NCI-H2107 (cell line): Measurements from ENCODE around the gene REEP1.
"Not testable (repeated sequence)": the region's sequence is repeated elsewhere in the genome, so short reads cannot be mapped to it uniquely, and the experiment has no call there.

ENCODE experiments used
- DNase-seq: peaks from one replicate; lab custom pipeline; 2025; lab: John Stamatoyannopoulos, UW

The REEP1 gene

DNA sequence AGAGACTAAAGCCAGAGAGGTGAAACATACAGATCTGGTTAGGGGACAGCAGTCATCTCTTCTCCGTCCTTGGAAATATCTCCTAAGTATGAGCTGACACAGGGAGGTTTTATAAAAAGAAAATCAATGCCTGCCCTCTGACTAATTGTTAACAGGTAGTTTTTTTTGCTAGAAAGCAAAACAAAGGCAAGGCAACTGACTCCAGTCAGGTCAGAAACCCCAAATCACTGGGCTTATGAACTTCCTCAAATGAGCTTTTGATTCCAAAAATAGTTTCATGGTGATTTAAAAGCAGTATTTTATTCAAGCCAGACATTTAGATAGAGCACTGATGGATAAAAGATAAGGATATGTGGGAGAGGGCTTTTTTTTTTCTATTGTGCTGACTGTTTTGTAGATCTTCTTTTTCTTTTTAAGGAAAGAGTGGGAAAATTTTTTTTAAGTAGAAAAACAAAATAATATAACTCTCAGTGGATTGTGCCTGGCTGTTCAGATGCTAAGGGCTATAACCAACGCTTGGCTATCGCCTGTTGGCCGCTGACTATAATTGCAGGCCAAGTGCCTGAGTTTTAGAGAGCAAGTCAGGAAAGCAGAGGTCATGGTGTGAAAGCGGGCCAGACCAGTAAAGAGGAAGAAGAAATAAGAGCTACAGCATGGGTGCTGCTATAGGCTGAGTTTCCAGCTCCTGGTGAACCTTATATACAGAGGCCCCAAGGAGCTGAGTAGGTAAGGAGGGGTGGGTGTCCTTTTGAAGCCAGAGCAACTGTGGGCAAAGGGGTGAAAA lies 93.3 kb downstream of the REEP1 start:
- DNase-seq = no peak

DNA sequence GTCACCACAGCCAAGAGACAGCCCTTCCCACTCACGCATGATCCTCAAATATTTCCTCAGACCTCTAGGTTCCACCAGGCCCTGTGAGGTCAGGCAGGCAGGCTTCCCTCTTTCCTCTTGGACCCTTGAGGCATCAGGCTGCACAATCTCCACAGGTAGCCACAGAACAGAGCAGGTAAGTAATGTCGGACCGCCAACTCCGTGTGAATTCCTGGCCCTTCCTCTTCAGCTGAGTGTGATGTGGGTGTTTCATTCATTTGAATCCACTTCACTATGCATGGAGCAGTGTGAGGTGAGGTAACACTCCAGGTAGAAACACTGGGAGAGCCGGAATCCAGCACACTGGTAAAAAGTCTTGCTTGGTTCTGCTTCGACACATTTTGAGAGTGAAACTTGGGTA lies 94.2 kb downstream of the REEP1 start:
- DNase-seq = no peak

DNA sequence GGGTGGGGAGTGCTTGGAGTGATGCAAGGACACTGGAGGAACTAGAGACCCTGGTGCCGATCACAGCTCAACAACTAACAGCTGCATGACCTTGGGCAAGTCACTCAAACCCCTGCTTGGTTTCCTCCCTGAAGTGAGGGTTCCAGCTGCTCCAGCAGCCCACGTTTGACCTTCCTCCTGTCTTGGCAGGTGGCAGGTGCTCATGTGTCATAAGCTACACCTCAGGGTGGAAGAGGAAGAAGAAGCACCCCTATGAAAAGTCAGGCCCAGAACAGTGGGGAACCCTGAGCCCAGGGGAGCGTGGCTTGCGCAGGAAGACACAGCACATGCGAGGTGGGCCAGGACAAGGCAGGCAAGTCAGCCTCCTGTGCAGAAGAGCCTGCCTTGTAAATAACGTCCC lies 95.8 kb downstream of the REEP1 start:
- DNase-seq = no peak

DNA sequence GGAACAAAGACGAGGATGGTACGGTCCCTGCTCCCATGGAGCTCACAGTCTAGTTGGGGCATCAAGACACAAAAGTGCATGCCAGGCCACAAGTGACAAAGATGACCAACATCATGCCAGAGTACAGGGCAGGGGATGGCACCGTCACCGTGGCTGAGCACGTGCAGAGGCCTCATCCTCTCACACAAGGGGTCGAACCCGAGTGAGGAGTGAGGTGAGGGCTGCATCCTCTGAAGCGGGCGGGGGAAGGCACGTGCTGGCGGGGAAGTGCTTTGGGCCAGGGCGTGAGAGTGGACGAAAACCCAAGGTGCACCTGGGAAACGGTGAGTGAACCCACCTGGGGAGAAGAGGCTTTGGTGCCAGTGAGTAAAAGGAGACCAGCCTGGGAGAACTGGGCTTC lies 97.2 kb downstream of the REEP1 start:
- DNase-seq = no peak

DNA sequence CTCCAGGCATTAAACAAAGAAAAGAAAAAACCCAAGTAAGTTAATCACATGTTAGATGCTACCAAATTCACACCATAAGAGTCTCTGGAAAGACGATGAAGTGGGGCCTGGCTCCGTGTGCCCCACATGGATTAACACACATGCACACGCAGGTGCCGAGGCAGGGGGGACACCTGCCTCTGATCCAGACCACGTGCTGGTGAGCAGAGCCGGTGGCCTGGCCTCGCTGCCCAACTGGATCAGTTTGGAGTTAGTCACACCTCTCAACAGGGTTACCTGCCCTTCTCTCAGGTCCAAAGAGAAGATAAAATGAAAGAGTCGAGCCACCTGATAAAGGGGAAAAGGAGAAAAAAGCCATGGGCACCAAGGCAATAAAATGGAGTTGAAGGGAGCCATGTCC lies 97.7 kb downstream of the REEP1 start:
- DNase-seq = no peak

DNA sequence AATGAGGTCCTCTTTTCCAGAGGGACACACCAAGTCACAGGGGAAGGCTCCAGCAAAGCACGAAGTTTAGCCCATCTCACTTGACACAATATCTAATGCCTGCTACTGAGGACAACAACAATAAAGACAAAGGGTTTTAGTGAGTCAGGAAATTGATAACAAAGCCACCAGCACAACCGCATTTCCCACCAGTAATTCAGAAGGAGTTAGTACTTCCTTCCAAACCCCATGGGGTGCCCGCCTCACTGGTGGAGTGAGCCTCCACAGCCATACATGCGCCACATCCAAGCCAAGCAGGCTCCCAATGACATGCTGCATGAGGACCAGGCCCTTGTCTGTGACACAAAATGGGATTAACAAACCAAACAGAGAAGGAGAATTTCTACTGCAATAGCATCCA lies 98.1 kb downstream of the REEP1 start:
- DNase-seq = no peak

DNA sequence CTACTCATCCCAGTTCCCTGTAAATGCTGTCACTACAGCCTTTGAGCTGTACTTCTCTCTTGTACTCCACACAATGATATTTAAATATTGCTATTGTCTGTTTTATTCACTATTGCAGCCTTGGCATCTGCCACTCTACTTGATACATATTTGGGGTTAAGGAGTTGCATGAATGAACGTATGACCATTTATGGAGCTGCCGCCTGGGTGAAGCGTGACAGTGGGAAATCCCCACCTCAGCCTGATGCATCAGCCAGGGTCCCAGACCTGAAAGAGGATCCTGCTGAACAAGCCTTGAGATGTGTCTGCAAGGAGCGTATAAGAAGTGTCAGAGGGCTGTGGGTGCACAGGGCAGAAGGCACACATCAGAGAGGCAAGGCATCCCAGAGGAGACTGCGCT lies 99.1 kb downstream of the REEP1 start:
- DNase-seq = no peak

DNA sequence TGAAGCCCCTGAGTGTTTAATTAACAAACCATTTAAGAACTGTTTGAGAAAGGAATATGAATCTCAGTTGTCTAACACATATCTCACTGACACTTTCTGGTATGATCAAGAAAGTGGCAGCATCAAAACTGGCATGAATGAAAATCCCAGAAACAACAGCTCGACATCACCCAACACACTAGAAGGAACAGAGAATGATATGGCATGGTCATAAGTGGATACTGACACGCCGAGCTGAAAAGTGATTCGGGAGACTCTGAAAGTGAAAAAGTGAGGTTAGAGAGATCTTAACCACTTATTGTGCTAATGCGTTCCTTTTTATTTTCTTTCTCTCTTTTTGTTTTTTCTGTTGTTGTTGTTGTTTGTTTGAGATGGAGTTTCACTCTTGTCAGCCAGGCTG lies 100.3 kb downstream of the REEP1 start:
- DNase-seq = no peak

DNA sequence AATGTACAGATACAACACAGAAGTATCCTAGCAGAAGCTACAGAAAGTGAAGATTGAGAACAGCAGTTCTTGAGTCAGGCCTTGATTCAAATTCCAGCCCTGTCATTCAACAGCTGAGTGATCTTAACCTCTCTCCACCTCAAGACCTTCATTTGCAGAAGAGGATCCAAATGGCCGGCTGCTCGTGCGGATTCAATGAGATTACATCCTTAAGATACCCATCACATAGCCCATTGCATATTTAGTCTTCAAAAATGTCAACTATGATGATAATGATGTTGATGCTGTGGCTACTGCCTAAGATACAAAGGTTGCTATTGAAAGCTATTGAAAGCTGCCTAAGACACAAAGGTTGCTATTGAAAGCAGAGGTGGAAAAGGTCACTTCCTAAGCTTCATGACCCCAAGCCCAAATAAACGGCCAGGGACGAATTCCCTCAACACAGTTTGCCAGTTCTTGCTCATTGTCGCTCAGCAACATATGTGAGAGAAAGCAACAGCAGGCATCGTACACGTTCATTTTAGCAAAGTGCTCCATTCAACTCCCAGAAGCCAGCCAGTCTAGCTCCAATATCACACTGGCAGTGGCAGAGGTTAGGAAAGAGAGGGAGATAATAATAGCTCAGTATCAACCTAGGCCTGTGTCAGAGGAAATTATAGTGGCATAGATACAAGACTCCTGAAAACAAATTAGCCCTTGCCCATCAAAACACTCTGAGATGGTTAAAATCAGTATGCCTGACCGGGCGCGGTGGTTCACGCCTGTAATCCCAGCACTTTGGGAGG lies 102.0 kb downstream of the REEP1 start:
- no peak for DNase-seq

DNA sequence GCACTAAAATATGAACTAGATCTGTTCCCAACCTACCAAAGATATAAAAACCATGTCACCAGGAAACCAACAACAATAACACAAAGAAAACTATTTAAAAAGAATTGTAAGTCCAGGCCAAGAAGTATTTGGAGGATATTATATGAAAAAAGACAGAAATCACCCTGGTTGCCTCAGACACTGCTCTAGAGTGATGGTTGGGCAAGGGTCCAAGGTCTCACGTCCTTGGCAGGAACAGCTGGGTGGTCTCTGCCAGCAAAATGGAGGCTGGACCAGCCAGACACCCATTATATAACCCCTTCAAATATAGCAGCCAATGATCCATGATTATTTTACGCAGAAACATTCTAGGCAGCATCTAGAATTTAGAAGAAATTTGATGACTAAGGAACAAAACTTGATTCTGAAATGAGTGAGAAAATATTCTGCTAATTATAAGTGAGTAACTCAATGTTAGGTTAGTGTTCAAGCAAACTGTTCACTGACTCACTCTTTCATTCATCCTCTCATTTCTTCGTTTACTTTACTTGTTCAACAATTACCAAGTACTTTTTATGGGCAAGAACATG lies 102.8 kb downstream of the REEP1 start:
- no peak for DNase-seq

DNA sequence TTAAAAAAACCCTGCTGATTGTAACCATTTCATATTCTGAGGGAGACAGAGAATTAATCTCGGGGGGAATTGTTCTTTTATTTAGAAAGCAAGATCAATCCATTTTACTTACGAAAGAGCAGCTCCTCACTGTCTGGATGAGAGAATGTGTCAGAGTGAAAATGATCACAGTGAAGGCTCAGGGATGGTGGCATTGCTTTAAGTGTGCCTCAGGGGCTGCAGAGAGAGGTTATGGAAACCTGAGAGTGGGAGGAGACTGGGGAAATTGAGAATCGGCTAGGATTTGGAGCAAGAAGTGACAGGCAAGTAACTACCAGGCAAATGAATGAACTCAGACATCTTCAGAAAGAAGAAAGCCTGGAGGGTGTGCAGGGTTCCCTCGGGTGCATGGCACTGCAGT lies 104.0 kb downstream of the REEP1 start:
- DNase-seq = no peak

DNA sequence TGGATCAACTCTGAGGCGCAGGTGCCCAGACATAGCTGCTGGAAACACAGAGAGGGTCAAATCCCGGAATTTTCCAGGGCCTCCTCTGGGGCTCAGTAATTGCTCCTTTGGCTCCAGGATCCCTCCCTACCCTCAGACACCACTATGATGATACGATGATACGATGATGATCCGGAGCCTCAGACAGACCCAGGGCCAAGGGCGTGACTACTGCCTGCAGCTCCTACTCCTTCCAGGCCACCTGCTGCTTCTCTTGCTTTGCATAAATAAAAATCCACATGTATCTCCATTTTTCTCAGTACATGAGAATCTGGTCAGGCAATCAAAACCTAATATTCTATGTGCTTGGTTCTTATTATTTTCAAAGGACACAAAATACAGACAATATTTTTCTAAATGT lies 104.5 kb downstream of the REEP1 start:
- DNase-seq = no peak

DNA sequence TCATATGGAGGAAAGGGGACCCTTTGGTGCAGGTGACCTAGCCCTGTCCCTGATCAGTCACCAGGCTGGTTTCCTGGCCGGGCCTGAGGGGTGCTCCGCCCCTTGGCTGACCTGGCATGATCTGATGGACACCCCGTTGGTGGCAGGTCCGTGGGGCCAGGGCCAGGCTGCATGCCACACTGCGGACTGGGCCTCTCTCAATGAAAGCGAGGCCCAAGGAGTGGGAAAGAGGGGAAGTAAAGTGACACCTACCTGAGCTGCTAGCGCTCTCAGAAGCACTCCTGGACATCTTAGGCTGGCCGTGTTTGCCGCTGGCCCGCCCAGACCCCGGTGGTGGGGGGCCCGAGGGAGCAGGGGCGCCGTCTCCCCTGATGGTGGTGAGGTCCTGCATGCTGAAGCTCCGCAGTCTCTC lies 105.0 kb downstream of the REEP1 start:
- no peak for DNase-seq

DNA sequence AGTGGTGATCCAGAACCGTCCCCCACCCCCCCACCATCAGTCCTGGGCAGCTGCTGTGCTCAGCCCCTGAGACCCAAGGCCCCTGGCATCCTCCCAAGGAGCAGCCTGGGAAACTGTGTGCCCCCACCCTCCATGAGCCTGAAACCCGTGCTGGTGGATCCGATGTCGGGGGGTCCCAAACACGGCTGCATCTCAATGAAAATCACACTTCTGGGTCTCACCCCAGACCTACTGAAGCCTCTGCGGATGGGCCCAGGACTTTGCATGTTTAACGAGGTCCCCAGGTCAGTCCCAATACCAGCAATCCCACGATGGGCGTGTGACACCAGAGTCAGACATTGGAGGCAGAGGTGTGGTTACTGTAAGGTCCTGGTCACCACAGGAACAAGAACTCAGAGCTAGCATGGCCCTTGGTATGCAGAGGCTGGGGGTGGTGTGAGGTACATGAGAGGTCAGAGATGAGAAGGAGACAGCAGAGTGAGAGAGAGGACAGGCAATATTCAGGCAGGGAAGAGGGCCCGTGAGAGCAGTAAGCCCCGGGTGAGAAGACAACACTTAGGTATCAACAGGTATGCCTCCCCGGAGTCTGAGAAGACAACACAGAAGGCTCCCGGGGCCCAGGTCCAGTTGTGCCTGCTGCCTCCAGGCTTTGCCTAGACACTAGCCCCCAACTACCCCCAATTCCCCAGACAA lies 105.6 kb downstream of the REEP1 start:
- no peak for DNase-seq

DNA sequence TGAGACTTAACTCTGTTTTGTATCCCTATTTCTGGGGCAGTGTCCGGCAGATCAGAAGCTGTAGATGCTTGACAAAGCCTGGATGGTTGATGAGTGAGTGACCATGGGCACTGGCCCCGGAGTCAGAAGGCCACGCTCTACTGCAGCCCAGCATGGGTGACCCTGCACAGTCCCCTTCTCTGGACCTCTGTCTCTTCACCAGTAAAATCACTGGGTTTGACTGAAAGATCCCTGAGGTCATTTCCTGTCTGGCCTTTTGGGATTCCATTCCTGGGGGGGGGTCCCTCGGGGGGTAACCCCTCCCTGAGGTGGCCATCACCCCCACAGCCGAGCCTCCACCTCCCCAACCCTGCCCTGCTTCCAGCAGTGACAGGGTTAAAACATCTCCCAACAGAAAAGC lies 106.5 kb downstream of the REEP1 start:
- no peak for DNase-seq

DNA sequence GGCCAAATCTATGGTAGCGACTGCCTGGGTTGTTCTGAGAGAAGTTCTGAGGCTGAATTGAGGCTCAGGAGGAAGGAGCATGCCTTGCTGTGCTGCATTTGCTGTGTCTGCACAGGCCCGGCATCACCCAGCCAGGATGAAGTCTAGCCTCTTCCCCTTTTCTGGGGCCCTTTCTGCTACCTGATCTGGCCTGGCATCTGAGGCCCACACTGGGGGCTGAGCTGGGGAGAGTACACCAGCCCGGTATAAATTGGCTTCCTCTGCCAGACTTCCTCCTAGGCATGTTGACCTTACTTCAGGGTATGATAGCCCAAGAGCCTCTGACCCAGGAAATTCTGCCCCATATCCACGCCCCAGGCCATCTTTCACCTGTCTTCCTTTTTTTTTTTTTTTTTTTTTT lies 108.2 kb downstream of the REEP1 start:
- DNase-seq = no peak

DNA sequence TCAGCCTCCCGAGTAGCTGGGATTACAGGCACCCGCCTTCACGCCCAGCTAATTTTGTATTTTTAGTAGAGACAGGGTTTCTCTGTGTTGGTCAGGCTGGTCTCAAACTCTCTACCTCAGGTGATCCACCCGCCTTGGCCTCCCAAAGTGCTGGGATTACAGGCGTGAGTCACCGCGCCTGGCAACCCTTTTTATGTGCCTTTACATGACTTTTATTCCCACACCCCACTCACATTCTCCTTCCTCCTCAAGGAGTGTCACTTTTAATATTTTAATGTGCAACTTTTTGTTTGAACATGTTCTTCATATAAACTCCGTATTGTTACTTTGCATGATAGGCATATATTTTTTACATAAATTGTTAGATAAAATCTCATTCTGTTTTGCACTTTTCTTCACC lies 108.9 kb downstream of the REEP1 start:
- not testable (repeated sequence) for DNase-seq

DNA sequence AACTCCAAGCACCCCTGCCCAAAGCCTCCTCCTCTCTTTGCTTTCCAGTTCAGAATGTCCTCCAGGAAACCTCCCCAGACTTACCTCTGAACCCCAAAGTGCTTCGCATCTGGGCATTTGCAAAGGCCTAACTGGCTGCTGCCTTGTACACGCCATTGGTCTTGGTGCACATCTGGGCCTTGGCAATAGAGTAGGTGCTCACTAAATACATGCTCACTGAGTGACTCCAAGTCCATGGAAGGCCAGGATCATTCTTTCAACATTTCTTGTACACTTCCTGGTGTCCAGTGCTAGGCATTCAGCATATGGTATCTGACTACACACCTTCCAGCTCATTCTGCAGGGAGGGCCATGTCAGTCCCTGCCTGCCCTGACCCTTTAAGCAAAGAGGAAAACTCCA lies 109.7 kb downstream of the REEP1 start:
- no peak for DNase-seq

DNA sequence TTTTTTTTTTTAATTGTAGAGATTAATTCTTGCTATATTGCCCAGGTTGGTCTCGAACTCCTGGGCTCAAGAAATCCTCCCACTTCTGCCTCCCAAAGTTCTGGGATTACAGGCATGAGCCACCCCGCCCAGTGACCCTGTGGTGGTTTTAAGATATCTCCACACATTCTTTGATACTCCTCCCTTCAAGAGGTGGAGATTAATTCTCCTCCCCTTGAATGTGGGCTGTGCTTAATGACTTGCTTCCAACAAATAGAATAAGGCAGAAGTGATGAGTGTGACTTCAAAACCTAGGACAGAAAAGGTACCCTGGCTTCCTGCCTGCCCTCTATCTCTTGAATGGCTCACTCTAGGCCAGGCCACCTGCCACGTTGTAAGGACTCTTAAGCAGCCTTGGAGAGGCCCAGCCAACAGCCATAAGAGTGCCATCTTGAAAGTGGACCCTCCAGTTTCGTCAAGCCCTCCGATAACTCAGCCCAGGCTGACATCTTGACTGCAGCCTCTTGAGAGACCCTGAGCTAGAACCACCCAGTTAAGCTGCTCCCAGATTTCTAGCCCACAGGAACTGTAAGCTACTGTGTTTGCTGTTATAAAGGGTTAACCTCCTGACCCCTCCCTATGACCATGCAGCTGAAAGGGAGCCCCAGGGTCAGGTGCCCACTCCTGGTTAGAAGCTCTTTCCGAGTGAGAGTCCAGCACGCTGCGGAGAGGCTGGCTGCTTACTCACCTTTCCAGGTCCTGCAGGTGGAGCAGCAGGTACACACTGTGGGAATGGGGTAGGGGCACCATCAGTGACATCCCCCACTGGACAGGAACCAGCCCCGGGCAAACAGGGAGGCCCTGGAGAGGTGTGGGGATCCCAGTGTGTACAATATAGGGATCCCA lies 110.5 kb downstream of the REEP1 start:
- DNase-seq = no peak

DNA sequence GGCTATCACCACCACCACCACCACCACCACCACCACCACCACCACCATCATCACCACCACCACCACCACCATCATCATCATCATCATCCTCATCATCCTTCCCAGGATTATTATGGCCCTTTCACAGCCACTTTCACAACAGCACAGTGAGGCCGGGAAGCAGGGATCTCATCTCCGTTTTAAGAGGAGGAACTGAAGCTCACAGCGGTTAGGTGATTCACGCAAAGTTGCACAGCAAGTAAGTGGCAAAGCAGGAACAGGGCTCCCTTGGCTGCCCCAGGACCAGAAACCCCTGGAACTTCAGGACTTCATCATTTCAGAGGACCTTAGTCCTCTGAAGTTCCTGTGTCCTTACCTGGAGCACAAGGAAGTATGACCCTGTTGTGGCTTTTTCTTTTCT lies 111.4 kb downstream of the REEP1 start:
- no peak for DNase-seq

DNA sequence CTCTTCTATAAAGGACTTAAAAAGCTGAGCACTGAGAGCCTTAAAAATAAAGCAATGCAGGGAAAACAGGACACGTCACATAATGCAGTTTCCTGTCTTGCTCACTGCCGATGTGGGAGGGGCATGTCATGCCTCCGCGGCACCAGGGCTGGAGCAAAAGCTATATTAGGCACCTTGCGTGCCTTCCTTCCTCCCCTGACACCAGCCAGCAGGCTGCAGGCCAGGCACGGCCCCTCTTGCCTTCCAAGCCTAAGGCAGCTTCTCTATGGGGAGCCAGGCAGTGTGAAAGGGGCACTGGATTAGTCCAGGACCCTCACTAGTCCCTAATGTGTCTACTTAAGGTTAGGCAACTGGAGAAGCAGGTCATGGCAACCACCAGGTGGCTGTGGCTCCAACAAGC lies 111.8 kb downstream of the REEP1 start:
- no peak for DNase-seq
